CD4-positive, alpha-beta T cell (primary cell): ENCODE measurements around the gene PLEKHH2. TPM values are rescaled to one million over a fixed set of nuclear protein-coding genes. Genes with fewer than 3 reads are reported as not detected.

Experiments
- ATAC-seq: fragments of 200-7000 bp; cut with Tn5 transposase; one replicate; pipeline ENCODE4 v1.10.0; 2022; ENCODE audit warnings: mild to moderate bottlenecking; ENCODE audit not compliant: poor library complexity
- CTCF ChIA-PET: fragments of 350-600 bp; sonication (Branson Sonifier 250); formaldehyde crosslinking; loops from one replicate; lab custom pipeline; 2021; ENCODE audit warnings: antibody characterized with exemption, inconsistent platforms; lab: Charles Lee
- POLR2A ChIA-PET: fragments of 350-600 bp; sonication (Branson Sonifier 250); formaldehyde crosslinking; loops from one replicate; lab custom pipeline; 2021; ENCODE audit warnings: antibody characterized with exemption, inconsistent platforms; lab: Charles Lee
- DNase-seq, 14 experiments: peaks; one replicate each; pipeline ENCODE4 v3.0.0-alpha.2; 2013 to 2020; ENCODE audit warnings: mixed read lengths in 2 of 14
- H3K27ac ChIP-seq, 2 donors: one replicate each; pipeline versions ENCODE4 v1.5.1 to v1.7.0; 2013; ENCODE audit warnings: low read length in 2 of 2, low read depth in 1 of 2, mild to moderate bottlenecking in 1 of 2
- H3K27me3 ChIP-seq, 2 experiments: 1 replicate in 1 of 2; 2 replicates in 1 of 2; pipeline versions ENCODE4 v1.6.1 to v1.7.0; 2013; ENCODE audit warnings: low read length in 2 of 2, control low read depth in 1 of 2, mild to moderate bottlenecking in 1 of 2, moderate library complexity in 1 of 2; ENCODE audit not compliant: insufficient read depth in 2 of 2, control insufficient read depth in 1 of 2
- H3K36me3 ChIP-seq: one replicate; pipeline ENCODE4 v1.6.1; 2013; ENCODE audit warnings: low read length, control low read depth; ENCODE audit not compliant: insufficient read depth
- H3K4me1 ChIP-seq: one replicate; pipeline ENCODE4 v1.6.1; 2013; ENCODE audit warnings: low read length, control low read depth; ENCODE audit not compliant: insufficient read depth
- H3K4me3 ChIP-seq: one replicate; pipeline ENCODE4 v1.5.1; 2013; ENCODE audit warnings: mild to moderate bottlenecking, low read length, moderate library complexity
- H3K9me3 ChIP-seq, 2 experiments: 1 replicate in 1 of 2; 2 replicates in 1 of 2; pipeline versions ENCODE4 v1.6.1 to v1.7.0; 2013; ENCODE audit warnings: low read length in 2 of 2, mild to moderate bottlenecking in 2 of 2, control low read depth in 1 of 2, moderate library complexity in 1 of 2; ENCODE audit not compliant: control insufficient read depth in 1 of 2, insufficient read depth in 1 of 2
- H3K27ac Mint-ChIP-seq: one replicate; pipeline ENCODE4 v1.8.0; 2020; ENCODE audit warnings: mixed read lengths
- H3K27me3 Mint-ChIP-seq: one replicate; pipeline ENCODE4 v1.8.0; 2021; ENCODE audit warnings: mixed read lengths
- H3K36me3 Mint-ChIP-seq: one replicate; pipeline ENCODE4 v1.8.0; 2021; ENCODE audit warnings: low read depth, mixed read lengths
- H3K4me1 Mint-ChIP-seq: one replicate; pipeline ENCODE4 v1.8.0; 2021; ENCODE audit warnings: low read depth, mixed read lengths
- H3K4me3 Mint-ChIP-seq: one replicate; pipeline ENCODE4 v1.8.0; 2020; ENCODE audit warnings: mild to moderate bottlenecking, mixed read lengths
- H3K9me3 Mint-ChIP-seq: one replicate; pipeline ENCODE4 v1.8.0; 2020; ENCODE audit warnings: mixed read lengths
- CTCF ChIP-seq: fragments of 200-600 bp; IDR thresholded peaks from one replicate; pipeline ENCODE4 v1.8.0; 2022; ENCODE audit warnings: antibody characterized with exemption, mild to moderate bottlenecking
- intact Hi-C, 2 experiments: fragments of 100-400 bp; cut with DNase I in 1 of 2; cut with micrococcal nuclease in 1 of 2; formaldehyde crosslinking; loops; one replicate each; pipeline versions ENCODE4 v1.15.1 to v1.9.0; 2023 to 2025; cut with DNase I, micrococcal nuclease
- total RNA-seq, 174 experiments: library from RNA in 2 of 174; stranded (reverse) in 2 of 174; gene quantifications; one replicate each; pipeline ENCODE4 v1.2.3 and lab custom pipeline; 2021 to 2026

The PLEKHH2 gene
- total RNA-seq, 2 experiments from 2014 or later, result 1.6 to 2.7 TPM

DNA sequence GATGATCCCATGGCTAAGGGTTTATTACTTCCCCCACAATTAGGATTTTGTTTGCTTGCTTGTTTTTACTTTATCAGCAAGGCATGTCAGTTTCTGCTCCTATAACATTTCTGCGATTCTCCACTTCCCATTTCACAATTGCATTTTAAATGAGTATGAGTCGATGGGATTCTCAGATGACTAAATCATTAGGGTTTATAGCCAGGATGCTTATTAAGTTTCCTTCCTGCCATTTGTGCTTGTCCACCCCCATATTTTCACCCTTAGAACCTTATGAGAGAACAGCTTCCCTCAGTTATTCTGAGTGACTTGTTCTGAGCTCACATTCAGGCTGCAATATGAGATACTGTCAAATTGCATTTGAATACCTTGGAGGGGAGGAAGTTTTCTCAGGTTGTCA lies 77.1 kb downstream of the PLEKHH2 start:
- DNase-seq (no peak), ATAC-seq (no peak)
- ChIA-PET POLR2A (no interaction called here), CTCF (no interaction called here)
- Histone ChIP-seq H3K9me3 (no peaks in the 10 kb centered on the region), H3K4me1 (no peaks in the 10 kb centered on the region), H3K27ac (no peak overlapping the region), H3K36me3 (no peaks in the 10 kb centered on the region), H3K4me3 (no peak overlapping the region), H3K27me3 (peaks cover 0 to 5% of the 10 kb centered on the region in 2 experiments)
- intact Hi-C loops, result no loop called here
- Mint-ChIP-seq H3K4me3 (no peak overlapping the region), H3K27ac (no peak overlapping the region), H3K9me3 (no peaks in the 10 kb centered on the region), H3K27me3 (peaks cover 15% of the 10 kb centered on the region), H3K4me1 (no peaks in the 10 kb centered on the region), H3K36me3 (no peaks in the 10 kb centered on the region)
- no peak for TF ChIP-seq CTCF

GRCh38 chr2:43715300-43716098 lies 78.4 kb downstream of the PLEKHH2 start:
- no peak overlapping the region for H3K27ac Mint-ChIP-seq
- POLR2A ChIA-PET, result no interaction called here

DNA sequence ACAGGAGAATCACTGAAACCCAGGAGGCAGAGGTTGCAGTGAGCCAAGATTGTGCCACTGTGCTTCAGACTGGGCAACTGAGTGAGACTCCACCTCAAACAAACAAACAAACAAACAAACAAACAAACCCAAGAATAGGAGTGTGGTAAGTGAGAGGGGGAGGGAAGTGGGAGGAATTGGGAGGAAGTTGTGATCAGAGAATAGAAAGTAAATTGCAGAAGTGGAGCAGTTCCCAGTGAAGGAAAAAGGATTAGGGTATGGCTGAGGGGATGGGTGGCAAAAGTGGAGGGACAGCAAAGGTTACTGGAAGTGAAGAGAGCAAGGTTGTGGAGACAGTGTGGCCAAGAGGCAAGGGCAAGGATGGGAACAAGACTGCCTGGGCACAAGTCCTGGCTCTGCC lies 80.3 kb downstream of the PLEKHH2 start:
- Mint-ChIP-seq H3K36me3 (no peaks in the 10 kb centered on the region), H3K4me1 (no peaks in the 10 kb centered on the region), H3K4me3 (no peak overlapping the region), H3K27ac (no peak overlapping the region), H3K27me3 (peaks cover 8% of the 10 kb centered on the region), H3K9me3 (no peaks in the 10 kb centered on the region)
- ChIA-PET CTCF (no interaction called here), POLR2A (no interaction called here)
- intact Hi-C loops, result no loop called here
- no peaks in the 10 kb centered on the region for H3K4me1 ChIP-seq
- ATAC-seq (no peak), DNase-seq (no peak)
- no peaks in the 10 kb centered on the region for H3K36me3 ChIP-seq
- no peak for TF ChIP-seq CTCF
- H3K9me3 ChIP-seq, result no peaks in the 10 kb centered on the region
- H3K27me3 ChIP-seq, result peaks cover 0 to under 1% of the 10 kb centered on the region in 2 experiments
- no peak overlapping the region for H3K4me3 ChIP-seq
- no peak overlapping the region for H3K27ac ChIP-seq

More at GRCh38 chr2:43715300-43716098, 78.4 kb downstream of the PLEKHH2 start:
- H3K4me1 ChIP-seq, result no peaks in the 10 kb centered on the region
- peaks cover 15% of the 10 kb centered on the region for H3K27me3 Mint-ChIP-seq
- H3K4me3 Mint-ChIP-seq, result no peak overlapping the region
- intact Hi-C loops, result no loop called here
- peaks cover 0 to 5% of the 10 kb centered on the region in 2 experiments for H3K27me3 ChIP-seq
- no peak overlapping the region for H3K27ac ChIP-seq
- no peak overlapping the region for H3K4me3 ChIP-seq
- no peak for TF ChIP-seq CTCF
- H3K36me3 Mint-ChIP-seq, result no peaks in the 10 kb centered on the region
- no peaks in the 10 kb centered on the region for H3K36me3 ChIP-seq
- no peaks in the 10 kb centered on the region for H3K9me3 Mint-ChIP-seq
- no peak for DNase-seq
- H3K9me3 ChIP-seq, result no peaks in the 10 kb centered on the region
- CTCF ChIA-PET, result no interaction called here
- no peaks in the 10 kb centered on the region for H3K4me1 Mint-ChIP-seq
- ATAC-seq, result no peak
